NCI-H2227 (cell line): ENCODE measurements around the gene UPK1A.
"Not testable (repeated sequence)": the region's sequence is repeated elsewhere in the genome, so short reads cannot be mapped to it uniquely, and the experiment has no call there.

Experiments used
- DNase-seq: peaks from one replicate; lab custom pipeline; 2025; ENCODE audit not compliant: unreplicated experiment; lab: John Stamatoyannopoulos, UW

Gene UPK1A

DNA sequence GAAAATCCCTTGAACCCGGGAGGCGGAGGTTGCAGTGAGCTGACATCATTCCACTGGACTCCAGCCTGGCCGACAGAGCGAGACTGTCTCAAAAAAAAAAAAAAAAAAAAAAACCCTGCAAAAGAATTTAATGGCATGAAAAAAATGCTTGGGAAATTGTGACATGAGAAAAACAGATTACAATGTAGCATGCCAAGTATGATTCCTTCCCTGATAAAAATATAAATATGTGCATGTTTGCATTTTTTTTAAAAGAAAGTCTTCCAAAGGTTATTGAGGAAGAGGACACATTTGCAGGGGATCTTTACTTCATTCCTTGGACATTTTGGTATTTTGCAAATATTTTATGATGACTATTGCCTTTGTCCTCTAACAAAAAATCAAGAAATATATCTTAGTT is 23.5 kb downstream of the UPK1A start:
- no peak for DNase-seq

DNA sequence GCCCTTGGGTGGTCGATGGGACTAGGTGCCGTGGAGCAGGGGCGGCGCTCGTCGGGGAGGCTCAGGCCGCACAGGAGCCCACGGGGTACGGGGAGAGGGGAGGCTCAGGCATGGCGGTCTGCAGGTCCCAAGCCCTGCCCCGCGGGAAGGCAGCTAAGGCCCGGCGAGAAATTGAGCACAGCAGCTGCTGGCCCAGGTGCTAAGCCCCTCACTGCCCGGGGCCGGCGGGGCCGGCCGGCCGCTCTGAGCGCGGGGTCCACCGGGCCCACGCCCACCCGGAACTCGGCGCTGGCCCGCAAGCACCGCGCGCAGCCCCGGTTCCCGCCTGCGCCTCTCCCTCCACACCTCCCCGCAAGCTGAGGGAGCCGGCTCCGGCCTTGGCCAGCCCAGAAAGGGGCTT is 24.8 kb downstream of the UPK1A start:
- DNase-seq, result not testable (repeated sequence)

GRCh38 chr19:35692010-35692409 is 25.7 kb downstream of the UPK1A start:
- DNase-seq, result no peak

- no peak for DNase-seq
Observed at GRCh38 chr19:35693422-35693821, 27.1 kb downstream of the UPK1A start.

GRCh38 chr19:35693835-35694599 is 27.7 kb downstream of the UPK1A start:
- peak; percentile 100 for DNase-seq

- no peak for DNase-seq
Observed at GRCh38 chr19:35695895-35696422, 29.6 kb downstream of the UPK1A start.

GRCh38 chr19:35696835-35697234 is 30.5 kb downstream of the UPK1A start:
- no peak for DNase-seq

DNA sequence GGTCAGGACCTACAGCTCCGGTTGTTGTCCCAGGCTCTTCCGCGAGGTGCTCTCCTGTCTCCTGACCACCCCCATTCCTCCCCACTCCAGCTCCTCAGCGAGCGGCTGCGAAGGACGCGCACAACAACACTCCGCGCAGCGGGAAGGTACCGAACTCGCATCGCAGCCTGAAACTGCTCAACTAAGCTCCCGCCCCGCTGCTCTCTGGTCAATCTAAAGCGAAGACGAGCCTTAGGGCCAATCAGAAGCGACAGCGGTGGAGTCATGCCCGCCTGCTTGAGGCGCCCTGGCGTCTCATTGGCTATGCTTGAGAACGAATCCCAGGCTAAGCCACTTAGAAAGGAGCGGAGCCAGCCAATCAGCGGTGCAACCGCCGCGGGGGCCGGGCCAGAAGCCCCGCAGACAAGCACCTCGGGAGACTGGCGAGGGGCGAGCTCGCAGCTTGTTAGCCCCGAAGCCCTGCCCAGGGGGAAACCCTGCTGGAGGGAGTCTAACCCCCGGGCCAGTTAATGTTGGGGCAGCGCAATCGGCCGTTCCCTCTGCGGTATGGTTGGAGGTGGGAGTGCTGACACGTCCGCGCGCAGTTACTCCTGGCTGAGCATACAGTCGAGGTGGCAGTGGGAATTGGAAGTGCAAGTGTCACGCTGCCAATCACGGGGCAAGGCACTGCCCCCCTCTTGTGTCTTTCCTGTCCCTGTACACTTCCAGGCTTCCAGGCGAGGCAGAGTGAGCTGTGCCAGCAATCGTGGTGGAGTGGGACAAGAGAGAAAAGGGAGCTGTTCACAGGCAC is 36.1 kb downstream of the UPK1A start:
- peak; percentile 100 for DNase-seq

- DNase-seq, result peak; percentile 73
Observed at GRCh38 chr19:35703343-35703742, 37.0 kb downstream of the UPK1A start.

DNA sequence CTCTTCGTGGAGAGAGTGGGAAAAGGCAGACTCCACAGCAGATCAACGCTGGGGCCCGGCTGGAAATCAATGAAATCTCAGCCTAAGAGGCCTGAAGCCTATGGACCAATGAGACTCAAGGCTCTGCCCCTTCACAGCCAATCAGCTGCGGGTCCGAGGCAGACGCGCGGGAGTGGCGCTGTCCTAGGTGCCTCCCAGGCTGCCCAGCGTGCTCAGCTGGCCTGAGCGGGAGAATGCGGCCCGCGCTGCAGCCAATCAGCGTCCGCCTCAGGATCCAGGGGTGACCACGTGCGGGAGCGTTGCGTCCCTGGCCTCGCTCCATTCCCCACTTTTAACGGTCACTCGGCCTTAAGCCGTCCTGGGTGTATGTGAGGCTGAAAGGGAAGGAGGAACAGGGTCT is 37.9 kb downstream of the UPK1A start, which contains the start of gene ZBTB32:
ZBTB32 (plus strand) TSS at position 341 of the 400 bp plus-strand sequence. CDS start 10,069 bp downstream, outside the sequence.
- DNase-seq, result no peak

DNA sequence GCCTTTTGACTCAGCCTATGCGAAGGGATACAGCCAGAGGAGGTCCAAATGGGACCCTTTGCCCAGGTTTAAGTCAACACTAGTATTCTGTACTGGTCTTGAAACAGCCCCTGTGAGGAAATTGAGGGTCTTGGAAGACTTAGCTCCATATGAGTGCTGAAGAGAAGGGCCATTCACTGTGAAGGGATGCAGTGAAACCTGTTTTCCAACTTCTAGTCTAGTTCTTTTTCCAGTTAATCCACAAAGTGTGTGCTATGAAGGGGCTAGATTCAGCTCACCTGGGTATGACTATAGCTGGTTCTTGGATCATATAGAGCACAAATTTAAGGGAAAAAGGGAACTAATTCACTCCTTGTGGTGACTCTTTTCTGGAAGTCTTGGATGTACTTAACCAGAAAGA is 42.1 kb downstream of the UPK1A start:
- DNase-seq, result no peak

GRCh38 chr19:35710784-35711723 is 44.7 kb downstream of the UPK1A start:
- DNase-seq, result no peak

DNA sequence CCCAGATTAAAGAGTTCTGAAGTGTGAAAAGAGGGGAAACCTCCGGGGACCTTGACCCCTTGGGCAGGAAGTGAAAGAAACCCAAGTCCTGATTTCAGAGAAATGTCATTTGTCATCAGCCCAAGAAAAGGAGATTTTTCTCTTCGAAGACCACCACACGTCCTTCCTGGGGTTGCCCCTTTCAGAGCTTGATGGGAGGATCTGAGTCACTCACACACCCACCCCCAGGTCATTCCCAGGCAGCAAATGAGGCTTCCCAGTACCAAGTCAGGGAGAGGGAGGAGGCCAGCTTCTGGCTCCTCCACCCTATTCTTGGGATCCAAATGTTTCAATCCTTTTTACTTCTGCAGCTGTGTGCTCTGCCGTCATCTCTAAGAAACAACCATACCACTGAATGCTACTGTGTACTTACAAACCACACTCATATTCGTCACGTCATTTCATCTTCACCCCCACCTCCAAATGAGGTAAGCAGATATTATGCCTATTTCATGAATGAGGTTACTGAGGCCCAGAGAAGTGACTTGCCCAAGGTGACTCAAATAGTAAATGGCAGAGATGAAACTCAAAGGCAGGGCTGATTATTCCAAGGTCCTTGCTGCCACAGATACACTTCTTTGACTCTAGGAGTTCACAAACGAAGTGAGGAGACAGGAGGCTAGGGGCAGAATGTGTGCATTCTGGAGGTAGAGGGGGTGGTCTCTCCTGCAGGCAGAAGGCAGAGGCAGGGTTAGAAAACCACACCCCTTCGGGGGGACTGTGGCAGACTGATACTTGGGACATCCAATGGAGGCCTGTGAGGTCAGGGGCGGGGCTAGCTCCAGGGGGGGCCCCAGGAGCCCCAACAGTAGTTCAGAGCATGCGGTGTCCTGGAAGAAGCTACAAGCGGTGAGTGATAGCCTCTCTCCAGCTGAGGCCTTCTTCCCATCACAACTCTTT is 46.5 kb downstream of the UPK1A start:
- no peak for DNase-seq

- no peak for DNase-seq
Observed at GRCh38 chr19:35713506-35713850, 47.2 kb downstream of the UPK1A start.

GRCh38 chr19:35713904-35714495 is 47.7 kb downstream of the UPK1A start:
- no peak for DNase-seq

DNA sequence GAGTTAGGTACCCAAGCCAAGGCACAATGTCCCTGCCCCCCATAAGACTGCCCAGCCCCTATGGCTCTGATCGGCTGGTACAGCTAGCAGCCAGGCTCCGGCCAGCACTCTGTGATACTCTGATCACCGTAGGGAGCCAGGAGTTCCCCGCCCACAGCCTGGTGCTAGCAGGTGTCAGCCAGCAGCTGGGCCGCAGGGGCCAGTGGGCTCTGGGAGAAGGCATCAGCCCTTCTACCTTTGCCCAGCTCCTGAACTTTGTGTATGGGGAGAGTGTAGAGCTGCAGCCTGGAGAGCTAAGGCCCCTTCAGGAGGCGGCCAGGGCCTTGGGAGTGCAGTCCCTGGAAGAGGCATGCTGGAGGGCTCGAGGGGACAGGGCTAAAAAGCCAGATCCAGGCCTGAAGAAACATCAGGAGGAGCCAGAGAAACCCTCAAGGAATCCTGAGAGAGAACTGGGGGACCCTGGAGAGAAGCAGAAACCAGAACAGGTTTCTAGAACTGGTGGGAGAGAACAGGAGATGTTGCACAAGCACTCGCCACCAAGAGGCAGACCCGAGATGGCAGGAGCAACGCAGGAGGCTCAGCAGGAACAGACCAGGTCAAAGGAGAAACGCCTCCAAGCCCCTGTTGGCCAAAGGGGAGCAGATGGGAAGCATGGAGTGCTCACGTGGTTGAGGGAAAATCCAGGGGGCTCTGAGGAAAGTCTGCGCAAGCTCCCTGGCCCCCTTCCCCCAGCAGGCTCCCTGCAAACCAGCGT is 48.5 kb downstream of the UPK1A start:
- DNase-seq, result peak; percentile 72

DNA sequence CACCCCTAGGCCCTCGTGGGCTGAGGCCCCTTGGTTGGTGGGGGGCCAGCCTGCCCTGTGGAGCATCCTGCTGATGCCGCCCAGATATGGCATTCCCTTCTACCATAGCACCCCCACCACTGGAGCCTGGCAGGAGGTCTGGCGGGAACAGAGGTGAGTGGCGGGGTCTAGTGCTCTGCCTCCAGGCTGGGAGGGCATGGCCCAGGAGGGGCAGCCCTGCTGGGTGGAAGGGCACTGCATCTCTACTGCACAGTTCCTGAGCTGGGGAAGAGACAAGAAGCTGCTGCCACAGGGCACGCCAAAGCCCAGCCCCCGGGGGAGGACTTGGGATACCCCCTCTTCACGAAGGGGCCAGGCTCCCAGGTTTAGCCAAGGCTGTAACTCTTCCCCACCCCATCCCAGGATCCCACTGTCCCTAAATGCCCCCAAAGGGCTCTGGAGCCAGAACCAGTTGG is 49.1 kb downstream of the UPK1A start:
- no peak for DNase-seq

- DNase-seq, result peak; percentile 95
Observed at GRCh38 chr19:35715981-35716800, 49.9 kb downstream of the UPK1A start.
